ENCODE data around the gene TRIM26.

The TRIM26 gene

DNA sequence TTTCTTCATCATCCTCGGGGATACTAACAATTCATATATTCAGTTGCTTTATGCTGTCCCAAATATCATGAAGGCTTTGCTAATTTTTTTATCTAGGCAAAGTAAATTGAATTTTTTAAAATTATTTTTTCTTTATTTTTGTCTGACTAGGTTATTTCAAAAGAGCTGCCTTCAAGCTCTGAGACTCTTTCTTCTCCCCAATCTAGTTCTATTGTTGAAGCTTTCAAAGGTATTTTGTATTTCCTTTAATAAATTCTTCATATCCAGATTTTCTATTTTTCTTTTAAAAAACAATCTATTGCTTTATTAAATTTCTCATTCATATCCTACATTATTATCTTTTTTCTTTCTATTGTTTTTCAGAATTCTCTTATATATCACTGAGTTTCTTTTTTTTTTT is 33.1 kb downstream of the TRIM26 start:
- peaks cover 8% of the 10 kb centered on the region in 2 experiments for H3K36me3 ChIP-seq (ENCODE audit: control insufficient read depth in 1 of 2, insufficient read depth in 2 of 2, low read depth in 1 of 2, low read length in 2 of 2)
- H3K4me2 ChIP-seq (ENCODE audit: low read length, poor library complexity, severe bottlenecking) = no peak overlapping the region
- H3K79me1 ChIP-seq (replicated peaks; ENCODE audit: low read length, poor library complexity, severe bottlenecking) = no peaks in the 10 kb centered on the region
- no peak overlapping the region for H3K18ac ChIP-seq (ENCODE audit: low read depth in 1 of 2, low read length in 2 of 2)
- no peaks in the 10 kb centered on the region for H3K4me1 ChIP-seq (ENCODE audit: control insufficient read depth, insufficient read depth, low read depth, low read length)
- no peak overlapping the region for H4K91ac ChIP-seq (ENCODE audit: low read length)
- no peak overlapping the region for H2BK12ac ChIP-seq (ENCODE audit: low read length in 2 of 2)
- H3K27me3 ChIP-seq (ENCODE audit: control insufficient read depth in 1 of 2, insufficient read depth in 1 of 2, low read length in 2 of 2) = peaks cover 4 to 37% of the 10 kb centered on the region in 2 experiments
- H3K9ac ChIP-seq (ENCODE audit: low read length) = no peak overlapping the region
- peaks cover 14% of the 10 kb centered on the region for H3K9me3 ChIP-seq (ENCODE audit: control insufficient read depth, low read length)
- H3K4me3 ChIP-seq (ENCODE audit: insufficient read depth in 1 of 2, low read depth in 1 of 2, low read length in 2 of 2) = no peak overlapping the region
- no peak overlapping the region for H3K23ac ChIP-seq (ENCODE audit: low read length in 2 of 2)
- H4K8ac ChIP-seq (ENCODE audit: low read length) = no peak overlapping the region
- H2AK5ac ChIP-seq (ENCODE audit: low read length, severe bottlenecking) = no peak overlapping the region
- no peak overlapping the region for H2BK5ac ChIP-seq (ENCODE audit: low read depth, low read length, poor library complexity, severe bottlenecking)
- H3K27ac ChIP-seq (ENCODE audit: low read length, poor library complexity, severe bottlenecking) = no peak overlapping the region
- no peak overlapping the region for H3K4ac ChIP-seq (ENCODE audit: low read depth in 1 of 2, low read length in 2 of 2)
- no peak overlapping the region for H2BK120ac ChIP-seq (ENCODE audit: low read depth, low read length)
- no CpG with 5 or more reads among the region's 1 CpG for WGBS
- no peak overlapping the region for H2AFZ ChIP-seq (ENCODE audit: low read depth, low read length)
- no peak overlapping the region for H3K14ac ChIP-seq (ENCODE audit: low read length in 2 of 2)
- DNase-seq = no peak
- no peak overlapping the region for H2BK15ac ChIP-seq (ENCODE audit: low read depth, poor library complexity, severe bottlenecking)

DNA sequence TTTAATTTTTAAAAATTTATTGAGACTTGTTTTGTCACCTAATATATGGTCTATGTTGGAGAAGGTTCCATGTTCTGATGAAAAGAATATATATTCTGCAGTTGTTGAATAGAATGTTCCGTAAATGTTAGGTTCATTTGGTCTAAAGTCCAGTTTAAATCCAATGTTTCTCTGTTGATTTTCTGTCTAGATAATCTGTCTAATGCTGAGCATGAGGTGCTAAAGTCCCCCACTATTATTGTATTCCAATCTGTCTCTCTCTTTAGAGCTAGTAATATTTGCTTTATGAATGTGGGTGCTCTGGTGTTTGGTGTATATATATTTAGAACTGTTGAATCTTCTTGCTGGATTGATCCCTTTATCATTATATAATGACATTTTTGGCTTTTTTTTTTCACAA is 34.4 kb downstream of the TRIM26 start:
- Histone ChIP-seq H4K8ac (ENCODE audit: low read length) (no peak overlapping the region), H3K4me3 (ENCODE audit: insufficient read depth in 1 of 2, low read depth in 1 of 2, low read length in 2 of 2) (no peak overlapping the region), H3K14ac (ENCODE audit: low read length in 2 of 2) (no peak overlapping the region), H3K4me2 (ENCODE audit: low read length, poor library complexity, severe bottlenecking) (no peak overlapping the region), H3K79me1 (replicated peaks; ENCODE audit: low read length, poor library complexity, severe bottlenecking) (no peaks in the 10 kb centered on the region), H2BK120ac (ENCODE audit: low read depth, low read length) (no peak overlapping the region), H4K91ac (ENCODE audit: low read length) (no peak overlapping the region), H2BK12ac (ENCODE audit: low read length in 2 of 2) (no peak overlapping the region), H3K4ac (ENCODE audit: low read depth in 1 of 2, low read length in 2 of 2) (no peak overlapping the region), H2BK15ac (ENCODE audit: low read depth, poor library complexity, severe bottlenecking) (no peak overlapping the region), H3K23ac (ENCODE audit: low read length in 2 of 2) (no peak overlapping the region), H3K9me3 (ENCODE audit: control insufficient read depth, low read length) (peaks cover 14% of the 10 kb centered on the region), H3K27me3 (ENCODE audit: control insufficient read depth in 1 of 2, insufficient read depth in 1 of 2, low read length in 2 of 2) (peaks cover 11 to 50% of the 10 kb centered on the region in 2 experiments), H3K4me1 (ENCODE audit: control insufficient read depth, insufficient read depth, low read depth, low read length) (no peaks in the 10 kb centered on the region), H3K9ac (ENCODE audit: low read length) (no peak overlapping the region), H2BK5ac (ENCODE audit: low read depth, low read length, poor library complexity, severe bottlenecking) (no peak overlapping the region), H2AFZ (ENCODE audit: low read depth, low read length) (no peak overlapping the region), H2AK5ac (ENCODE audit: low read length, severe bottlenecking) (no peak overlapping the region), H3K18ac (ENCODE audit: low read depth in 1 of 2, low read length in 2 of 2) (no peak overlapping the region), H3K36me3 (ENCODE audit: control insufficient read depth in 1 of 2, insufficient read depth in 2 of 2, low read depth in 1 of 2, low read length in 2 of 2) (no peaks in the 10 kb centered on the region), H3K27ac (ENCODE audit: low read length, poor library complexity, severe bottlenecking) (no peak overlapping the region)
- 88% methylated on average over 1 of the region's 1 CpG for WGBS
- DNase-seq = no peak

DNA sequence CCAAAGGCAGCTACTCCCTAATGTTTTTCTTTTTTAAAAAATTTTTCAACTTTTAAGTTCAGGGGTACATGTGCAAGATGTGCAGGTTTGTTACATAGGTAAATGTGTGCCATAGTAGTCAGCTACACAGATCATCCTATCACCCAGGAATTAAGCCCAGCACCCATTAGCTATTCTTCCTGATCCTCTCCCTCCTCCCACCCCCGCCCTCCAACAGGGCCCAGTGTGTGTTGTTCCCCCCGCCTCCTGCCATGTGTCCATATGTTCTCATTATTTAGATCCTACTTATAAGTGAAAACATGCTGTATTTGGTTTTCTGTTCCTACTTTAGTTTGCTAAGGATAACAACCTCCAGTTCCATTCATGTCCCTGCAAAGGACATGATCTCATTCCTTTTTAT is 37.4 kb downstream of the TRIM26 start:
- H3K9me3 ChIP-seq (ENCODE audit: control insufficient read depth, low read length) = peaks cover 14% of the 10 kb centered on the region
- no peak overlapping the region for H3K4me3 ChIP-seq (ENCODE audit: insufficient read depth in 1 of 2, low read depth in 1 of 2, low read length in 2 of 2)
- H3K27ac ChIP-seq (ENCODE audit: low read length, poor library complexity, severe bottlenecking) = no peak overlapping the region
- H3K4me2 ChIP-seq (ENCODE audit: low read length, poor library complexity, severe bottlenecking) = no peak overlapping the region
- no peak overlapping the region for H4K91ac ChIP-seq (ENCODE audit: low read length)
- H2BK12ac ChIP-seq (ENCODE audit: low read length in 2 of 2) = no peak overlapping the region
- no peaks in the 10 kb centered on the region for H3K36me3 ChIP-seq (ENCODE audit: control insufficient read depth in 1 of 2, insufficient read depth in 2 of 2, low read depth in 1 of 2, low read length in 2 of 2)
- no peak overlapping the region for H2AK5ac ChIP-seq (ENCODE audit: low read length, severe bottlenecking)
- no peak overlapping the region for H4K8ac ChIP-seq (ENCODE audit: low read length)
- H3K9ac ChIP-seq (ENCODE audit: low read length) = no peak overlapping the region
- H3K27me3 ChIP-seq (ENCODE audit: control insufficient read depth in 1 of 2, insufficient read depth in 1 of 2, low read length in 2 of 2) = peaks cover 35 to 77% of the 10 kb centered on the region in 2 experiments
- H3K4ac ChIP-seq (ENCODE audit: low read depth in 1 of 2, low read length in 2 of 2) = no peak overlapping the region
- no peak overlapping the region for H3K18ac ChIP-seq (ENCODE audit: low read depth in 1 of 2, low read length in 2 of 2)
- H3K14ac ChIP-seq (ENCODE audit: low read length in 2 of 2) = no peak overlapping the region
- H2BK5ac ChIP-seq (ENCODE audit: low read depth, low read length, poor library complexity, severe bottlenecking) = no peak overlapping the region
- peaks cover 6% of the 10 kb centered on the region for H3K4me1 ChIP-seq (ENCODE audit: control insufficient read depth, insufficient read depth, low read depth, low read length)
- H2BK15ac ChIP-seq (ENCODE audit: low read depth, poor library complexity, severe bottlenecking) = no peak overlapping the region
- H3K79me1 ChIP-seq (replicated peaks; ENCODE audit: low read length, poor library complexity, severe bottlenecking) = no peaks in the 10 kb centered on the region
- H2BK120ac ChIP-seq (ENCODE audit: low read depth, low read length) = no peak overlapping the region
- no peak overlapping the region for H2AFZ ChIP-seq (ENCODE audit: low read depth, low read length)
- no peak overlapping the region for H3K23ac ChIP-seq (ENCODE audit: low read length in 2 of 2)
- no peak for DNase-seq
- WGBS = no CpG with 5 or more reads among the region's 2 CpGs

DNA sequence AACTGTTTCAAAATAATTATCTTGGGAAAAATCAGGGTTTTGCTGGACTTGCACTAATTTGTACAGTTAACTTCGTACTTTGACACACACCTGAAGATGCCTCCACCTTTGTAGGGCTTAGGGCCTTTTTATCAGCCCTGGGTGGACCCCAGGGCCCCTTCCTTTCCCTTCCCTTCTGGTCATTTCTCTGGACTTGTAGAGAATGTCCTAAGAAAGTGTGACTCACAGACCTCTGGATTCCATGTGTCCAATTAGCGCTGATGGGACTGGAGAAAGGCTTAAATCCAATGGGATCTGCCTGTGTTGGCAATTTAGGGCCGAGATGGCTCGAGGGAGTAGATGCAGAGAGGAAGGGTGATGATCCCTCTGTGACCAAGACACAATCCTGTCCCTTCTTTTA is 40.5 kb downstream of the TRIM26 start:
- Histone ChIP-seq H3K27me3 (ENCODE audit: control insufficient read depth in 1 of 2, insufficient read depth in 1 of 2, low read length in 2 of 2) (peaks cover 61 to 84% of the 10 kb centered on the region in 2 experiments), H2BK120ac (ENCODE audit: low read depth, low read length) (no peak overlapping the region), H3K14ac (ENCODE audit: low read length in 2 of 2) (no peak overlapping the region), H3K4me1 (ENCODE audit: control insufficient read depth, insufficient read depth, low read depth, low read length) (peaks cover 6% of the 10 kb centered on the region), H3K79me1 (replicated peaks; ENCODE audit: low read length, poor library complexity, severe bottlenecking) (no peaks in the 10 kb centered on the region), H3K23ac (ENCODE audit: low read length in 2 of 2) (no peak overlapping the region), H3K36me3 (ENCODE audit: control insufficient read depth in 1 of 2, insufficient read depth in 2 of 2, low read depth in 1 of 2, low read length in 2 of 2) (no peaks in the 10 kb centered on the region), H2BK5ac (ENCODE audit: low read depth, low read length, poor library complexity, severe bottlenecking) (no peak overlapping the region), H2BK12ac (ENCODE audit: low read length in 2 of 2) (no peak overlapping the region), H3K4me2 (ENCODE audit: low read length, poor library complexity, severe bottlenecking) (no peak overlapping the region), H3K9ac (ENCODE audit: low read length) (no peak overlapping the region), H2AK5ac (ENCODE audit: low read length, severe bottlenecking) (no peak overlapping the region), H2BK15ac (ENCODE audit: low read depth, poor library complexity, severe bottlenecking) (no peak overlapping the region), H2AFZ (ENCODE audit: low read depth, low read length) (no peak overlapping the region), H3K18ac (ENCODE audit: low read depth in 1 of 2, low read length in 2 of 2) (no peak overlapping the region), H4K8ac (ENCODE audit: low read length) (no peak overlapping the region), H3K4ac (ENCODE audit: low read depth in 1 of 2, low read length in 2 of 2) (no peak overlapping the region), H3K9me3 (ENCODE audit: control insufficient read depth, low read length) (no peaks in the 10 kb centered on the region), H3K4me3 (ENCODE audit: insufficient read depth in 1 of 2, low read depth in 1 of 2, low read length in 2 of 2) (no peak overlapping the region), H3K27ac (ENCODE audit: low read length, poor library complexity, severe bottlenecking) (no peak overlapping the region), H4K91ac (ENCODE audit: low read length) (no peak overlapping the region)
- 85% methylated on average over 4 of the region's 4 CpGs for WGBS
- DNase-seq = peak; percentile 13

Measured in mesenchymal stem cell (in vitro differentiated cells and primary cell).